Caco-2 (cell line): ENCODE results near the gene SHC3. TPM values are rescaled to one million over a fixed set of nuclear protein-coding genes. Genes with fewer than 3 reads are reported as not detected.

Experiments used
- BruUV-seq: library from RNA; stranded (reverse); fragments of 400-500 nt; replicated peaks from 2 replicates; lab custom pipeline; 2021; lab: Mats Ljungman, UMichigan
- CTCF ChIA-PET: fragments of 300-600 bp; sonication (Branson Sonifier 250); formaldehyde crosslinking; loops from one replicate; lab custom pipeline; 2022; ENCODE audit warnings: antibody characterized with exemption; lab: Charles Lee
- POLR2A ChIA-PET: fragments of 300-600 bp; sonication (Branson Sonifier 250); formaldehyde crosslinking; loops from one replicate; lab custom pipeline; 2022; ENCODE audit warnings: antibody characterized with exemption; lab: Charles Lee
- DNase-seq, 2 experiments: peaks; one replicate each; pipeline versions ENCODE4 v3.0.0 to v3.0.0-alpha.2; 2020 to 2022
- H3K27me3 ChIP-seq: replicated peaks from 2 replicates; pipeline ENCODE4 v1.6.0; 2011; ENCODE audit warnings: low read length; ENCODE audit not compliant: control insufficient read depth, insufficient read depth
- H3K36me3 ChIP-seq: 2 replicates; pipeline ENCODE4 v1.5.1; 2011; ENCODE audit warnings: low read length; ENCODE audit not compliant: control insufficient read depth, insufficient read depth
- H3K4me1 ChIP-seq: fragments of 250-450 bp; sonication (Bioruptor Pico); 2 replicates; pipeline ENCODE4 v1.5.1; 2020; ENCODE audit warnings: mild to moderate bottlenecking
- H3K4me3 ChIP-seq: 2 replicates; pipeline ENCODE4 v1.5.1; 2011; ENCODE audit warnings: low read depth, mild to moderate bottlenecking, control low read depth, low read length
- H3K9me3 ChIP-seq: fragments of 250-450 bp; sonication (Bioruptor Pico); 2 replicates; pipeline ENCODE4 v1.5.1; 2020; ENCODE audit warnings: mild to moderate bottlenecking, moderate library complexity
- H3K27ac Mint-ChIP-seq: one replicate; pipeline ENCODE4 v1.8.0; 2022; ENCODE audit warnings: mixed read lengths; ENCODE audit not compliant: unreplicated experiment
- H3K27me3 Mint-ChIP-seq: one replicate; pipeline ENCODE4 v1.8.0; 2022; ENCODE audit warnings: mixed read lengths; ENCODE audit not compliant: insufficient read depth, unreplicated experiment
- H3K36me3 Mint-ChIP-seq: one replicate; pipeline ENCODE4 v1.8.0; 2022; ENCODE audit warnings: mild to moderate bottlenecking, mixed read lengths; ENCODE audit not compliant: insufficient read depth, unreplicated experiment
- H3K4me1 Mint-ChIP-seq: one replicate; pipeline ENCODE4 v1.8.0; 2022; ENCODE audit warnings: low read depth, mixed read lengths; ENCODE audit not compliant: unreplicated experiment
- H3K4me3 Mint-ChIP-seq: one replicate; pipeline ENCODE4 v1.8.0; 2022; ENCODE audit warnings: mild to moderate bottlenecking, moderate library complexity, mixed read lengths; ENCODE audit not compliant: unreplicated experiment
- H3K9me3 Mint-ChIP-seq: one replicate; pipeline ENCODE4 v1.8.0; 2022; ENCODE audit warnings: mixed read lengths; ENCODE audit not compliant: unreplicated experiment
- intact Hi-C: fragments of 100-400 bp; cut with micrococcal nuclease; formaldehyde crosslinking; loops from one replicate; pipeline ENCODE4 v1.10.0; 2022; ENCODE audit not compliant: unreplicated experiment
- total RNA-seq: library from RNA; stranded (reverse); gene quantifications from 2 replicates; pipeline ENCODE4 v1.2.3, GENCODE V29; 2022
- TF ChIP-seq, protein P1 (sequence below), 2 experiments: fragments of 200-600 bp in 1 of 2; IDR thresholded peaks; 1 replicate in 1 of 2; 2 replicates in 1 of 2; pipeline versions ENCODE4 v1.5.1 to v1.8.0; 2011 to 2022; ENCODE audit warnings: antibody characterized with exemption in 1 of 2, control low read depth in 1 of 2, inconsistent platforms in 1 of 2, low read depth in 1 of 2, low read length in 1 of 2, mild to moderate bottlenecking in 1 of 2, moderate library complexity in 1 of 2; ENCODE audit not compliant: insufficient read depth in 1 of 2, severe bottlenecking in 1 of 2, unreplicated experiment in 1 of 2

SHC3 gene
- total RNA-seq, 1 experiment from 2014 or later = 0.20 TPM

DNA sequence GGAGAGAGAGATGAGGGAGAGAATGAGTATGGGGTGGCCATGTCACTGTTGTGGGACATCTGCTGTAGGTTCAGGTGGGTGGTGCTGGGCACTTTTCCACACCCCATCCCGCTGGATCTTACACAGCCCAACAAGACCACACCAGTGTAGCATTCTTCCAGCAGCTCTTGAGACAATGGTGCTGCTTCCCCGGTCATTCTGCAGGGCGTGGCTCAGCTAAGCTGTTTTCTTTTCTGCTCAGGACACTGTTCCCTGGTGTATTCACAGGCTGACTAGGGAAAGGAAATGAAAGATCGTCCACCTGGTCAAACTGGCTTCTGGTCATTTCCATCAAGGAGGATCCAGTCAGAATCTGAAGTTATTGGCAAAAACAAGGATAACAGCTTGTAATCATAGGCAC is 111.8 kb downstream of the SHC3 start:
- Mint-ChIP-seq H3K4me3 (no peak overlapping the region), H3K27ac (no peak overlapping the region), H3K9me3 (no peaks in the 10 kb centered on the region), H3K27me3 (peaks cover 4% of the 10 kb centered on the region), H3K4me1 (no peaks in the 10 kb centered on the region), H3K36me3 (no peaks in the 10 kb centered on the region)
- intact Hi-C loops = no loop called here
- no TSS peak for BruUV-seq
- ChIA-PET CTCF (no interaction called here), POLR2A (no interaction called here)
- TF ChIP-seq, protein P1, sequence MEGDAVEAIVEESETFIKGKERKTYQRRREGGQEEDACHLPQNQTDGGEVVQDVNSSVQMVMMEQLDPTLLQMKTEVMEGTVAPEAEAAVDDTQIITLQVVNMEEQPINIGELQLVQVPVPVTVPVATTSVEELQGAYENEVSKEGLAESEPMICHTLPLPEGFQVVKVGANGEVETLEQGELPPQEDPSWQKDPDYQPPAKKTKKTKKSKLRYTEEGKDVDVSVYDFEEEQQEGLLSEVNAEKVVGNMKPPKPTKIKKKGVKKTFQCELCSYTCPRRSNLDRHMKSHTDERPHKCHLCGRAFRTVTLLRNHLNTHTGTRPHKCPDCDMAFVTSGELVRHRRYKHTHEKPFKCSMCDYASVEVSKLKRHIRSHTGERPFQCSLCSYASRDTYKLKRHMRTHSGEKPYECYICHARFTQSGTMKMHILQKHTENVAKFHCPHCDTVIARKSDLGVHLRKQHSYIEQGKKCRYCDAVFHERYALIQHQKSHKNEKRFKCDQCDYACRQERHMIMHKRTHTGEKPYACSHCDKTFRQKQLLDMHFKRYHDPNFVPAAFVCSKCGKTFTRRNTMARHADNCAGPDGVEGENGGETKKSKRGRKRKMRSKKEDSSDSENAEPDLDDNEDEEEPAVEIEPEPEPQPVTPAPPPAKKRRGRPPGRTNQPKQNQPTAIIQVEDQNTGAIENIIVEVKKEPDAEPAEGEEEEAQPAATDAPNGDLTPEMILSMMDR (IDR thresholded peaks at IDR 0.05; ENCODE audit: insufficient read depth in 1 of 2, low read depth in 1 of 2, low read length in 1 of 2, severe bottlenecking in 1 of 2, unreplicated experiment in 1 of 2) = no peak
- DNase-seq = no peak
- no peaks in the 10 kb centered on the region for H3K36me3 ChIP-seq
- H3K4me3 ChIP-seq = no peak overlapping the region
- no peaks in the 10 kb centered on the region for H3K9me3 ChIP-seq
- no peaks in the 10 kb centered on the region for H3K4me1 ChIP-seq
- no peaks in the 10 kb centered on the region for H3K27me3 ChIP-seq

DNA sequence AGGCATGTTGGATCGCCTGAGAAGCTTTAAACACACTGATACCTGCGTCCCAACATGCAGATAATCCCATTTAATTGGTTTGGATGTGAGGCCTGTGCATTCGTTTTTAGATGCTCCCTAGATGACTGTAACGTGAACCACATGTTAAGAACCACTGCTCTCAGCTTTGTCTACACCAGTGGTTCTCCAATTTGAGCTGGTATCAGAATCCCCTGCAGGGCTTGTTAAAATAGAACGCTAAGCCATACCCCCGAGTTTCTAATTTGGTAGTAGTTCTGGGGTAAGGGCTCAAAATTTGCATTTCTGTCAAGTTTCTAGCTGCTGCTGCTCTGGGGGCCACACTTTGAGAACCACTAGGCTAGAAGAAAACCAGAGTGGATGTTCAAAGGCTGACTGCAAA is 112.7 kb downstream of the SHC3 start:
- Mint-ChIP-seq H3K27me3 (peaks cover 4% of the 10 kb centered on the region), H3K36me3 (no peaks in the 10 kb centered on the region), H3K4me1 (no peaks in the 10 kb centered on the region), H3K27ac (no peak overlapping the region), H3K4me3 (no peak overlapping the region), H3K9me3 (no peaks in the 10 kb centered on the region)
- DNase-seq = no peak
- POLR2A ChIA-PET = no interaction called here
- Histone ChIP-seq H3K9me3 (no peaks in the 10 kb centered on the region), H3K4me3 (no peak overlapping the region), H3K27me3 (no peaks in the 10 kb centered on the region), H3K36me3 (no peaks in the 10 kb centered on the region), H3K4me1 (no peaks in the 10 kb centered on the region)
- TF ChIP-seq, protein P1 (IDR thresholded peaks at IDR 0.05; ENCODE audit: insufficient read depth in 1 of 2, low read depth in 1 of 2, low read length in 1 of 2, severe bottlenecking in 1 of 2, unreplicated experiment in 1 of 2) = no peak
- intact Hi-C loops = no loop called here
- no TSS peak for BruUV-seq
- CTCF ChIA-PET = no interaction called here

DNA sequence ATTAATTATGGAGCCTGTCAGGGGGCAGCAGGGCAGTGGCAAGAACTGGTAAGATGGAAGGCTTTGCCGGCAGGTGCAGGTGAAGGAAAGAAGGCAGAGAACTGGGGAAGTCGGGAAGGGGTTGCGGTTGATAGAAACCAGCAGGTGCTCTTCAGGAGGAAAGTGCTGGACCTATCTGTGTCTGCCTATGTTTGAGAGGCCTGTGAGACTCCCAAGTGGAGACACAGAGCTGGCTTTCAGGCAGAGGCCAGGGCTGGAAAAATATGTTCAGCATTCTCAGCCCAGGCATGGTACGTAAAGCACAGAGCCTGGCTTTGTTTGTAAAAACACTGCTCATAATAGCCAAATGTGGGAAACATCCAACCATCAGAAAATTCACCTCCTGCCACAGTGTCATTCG is 117.8 kb downstream of the SHC3 start:
- no peak overlapping the region for H3K4me3 Mint-ChIP-seq
- Histone ChIP-seq H3K27me3 (no peaks in the 10 kb centered on the region), H3K4me1 (no peaks in the 10 kb centered on the region), H3K4me3 (no peak overlapping the region), H3K36me3 (no peaks in the 10 kb centered on the region), H3K9me3 (no peaks in the 10 kb centered on the region)
- CTCF ChIA-PET = no interaction called here
- H3K27ac Mint-ChIP-seq = no peak overlapping the region
- TF ChIP-seq, protein P1 (IDR thresholded peaks at IDR 0.05; ENCODE audit: insufficient read depth in 1 of 2, low read depth in 1 of 2, low read length in 1 of 2, severe bottlenecking in 1 of 2, unreplicated experiment in 1 of 2) = no peak
- POLR2A ChIA-PET = no interaction called here
- H3K36me3 Mint-ChIP-seq = no peaks in the 10 kb centered on the region
- DNase-seq = no peak
- intact Hi-C loops = no loop called here
- no peaks in the 10 kb centered on the region for H3K9me3 Mint-ChIP-seq
- no TSS peak for BruUV-seq
- no peaks in the 10 kb centered on the region for H3K4me1 Mint-ChIP-seq
- H3K27me3 Mint-ChIP-seq = no peaks in the 10 kb centered on the region
